Ovary (tissue), 3 donors: ENCODE measurements around the gene ZKSCAN1.

ENCODE experiments used
- EP300 ChIP-seq: sonication (generic); formaldehyde crosslinking; IDR thresholded peaks from one replicate; pipeline ENCODE4 v1.6.1; 2017; ENCODE audit warnings: antibody characterized with exemption
- POLR2A ChIP-seq: fragments of 450-650 bp; IDR thresholded peaks from one replicate; pipeline ENCODE4 v1.6.1; 2017; ENCODE audit warnings: antibody characterized with exemption, mild to moderate bottlenecking, moderate library complexity
- TF ChIP-seq, protein P1 (sequence below), 3 donors: fragments of 450-650 bp in 2 of 3; fragments of 200-600 bp in 1 of 3; IDR thresholded peaks; one replicate each; pipeline versions ENCODE4 v1.5.1 to v1.8.0; 2016 to 2022; ENCODE audit warnings: antibody characterized with exemption in 3 of 3, mild to moderate bottlenecking in 1 of 3
- donor health status: DM: no; HTN: no; CAD: no.

DNA sequence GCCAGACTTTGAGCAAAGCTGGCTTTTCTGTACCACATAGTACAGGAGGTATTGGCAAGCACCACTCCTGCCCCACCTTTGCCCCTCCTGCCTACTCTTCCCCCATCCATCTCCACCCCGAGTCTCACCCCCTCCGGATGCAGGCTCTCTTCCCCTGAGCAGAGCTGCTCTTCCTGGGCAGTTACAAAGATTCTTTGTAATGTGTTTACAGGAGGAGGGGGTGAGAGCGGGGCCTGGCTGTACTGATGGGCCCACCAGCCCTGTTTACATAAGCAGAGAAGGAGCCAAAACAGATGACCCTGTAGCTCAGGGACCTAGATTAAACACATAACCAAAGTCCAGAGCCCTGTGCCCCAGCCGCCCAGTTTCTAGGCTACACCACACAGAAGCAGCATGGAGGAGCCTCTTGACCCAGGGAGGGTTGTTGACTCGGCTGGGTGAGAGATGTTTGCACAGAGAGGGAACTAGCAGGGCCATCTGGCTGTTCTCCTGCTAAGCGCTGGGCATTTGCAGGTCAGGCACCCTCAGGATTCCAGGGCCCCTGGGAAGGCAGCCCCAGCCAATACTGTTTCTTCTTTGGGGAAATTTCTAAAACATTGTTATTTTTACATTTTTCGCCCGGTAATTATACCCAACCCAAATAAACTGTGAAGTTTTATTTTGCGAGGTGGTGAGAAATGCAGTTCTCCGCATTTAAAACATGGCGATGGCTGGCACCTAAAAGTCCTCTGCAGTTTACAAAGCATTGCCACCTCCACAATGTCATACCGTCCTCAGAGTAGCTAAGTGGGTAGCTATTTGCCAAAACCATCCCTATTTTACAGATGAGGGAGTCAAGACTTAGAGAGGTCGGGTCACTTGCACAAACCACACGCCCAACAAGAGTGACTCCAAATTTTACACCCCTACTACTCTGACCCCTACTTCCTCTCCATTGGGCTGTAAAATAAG is 11.4 kb upstream of the ZKSCAN1 start:
- TF ChIP-seq, protein P1, sequence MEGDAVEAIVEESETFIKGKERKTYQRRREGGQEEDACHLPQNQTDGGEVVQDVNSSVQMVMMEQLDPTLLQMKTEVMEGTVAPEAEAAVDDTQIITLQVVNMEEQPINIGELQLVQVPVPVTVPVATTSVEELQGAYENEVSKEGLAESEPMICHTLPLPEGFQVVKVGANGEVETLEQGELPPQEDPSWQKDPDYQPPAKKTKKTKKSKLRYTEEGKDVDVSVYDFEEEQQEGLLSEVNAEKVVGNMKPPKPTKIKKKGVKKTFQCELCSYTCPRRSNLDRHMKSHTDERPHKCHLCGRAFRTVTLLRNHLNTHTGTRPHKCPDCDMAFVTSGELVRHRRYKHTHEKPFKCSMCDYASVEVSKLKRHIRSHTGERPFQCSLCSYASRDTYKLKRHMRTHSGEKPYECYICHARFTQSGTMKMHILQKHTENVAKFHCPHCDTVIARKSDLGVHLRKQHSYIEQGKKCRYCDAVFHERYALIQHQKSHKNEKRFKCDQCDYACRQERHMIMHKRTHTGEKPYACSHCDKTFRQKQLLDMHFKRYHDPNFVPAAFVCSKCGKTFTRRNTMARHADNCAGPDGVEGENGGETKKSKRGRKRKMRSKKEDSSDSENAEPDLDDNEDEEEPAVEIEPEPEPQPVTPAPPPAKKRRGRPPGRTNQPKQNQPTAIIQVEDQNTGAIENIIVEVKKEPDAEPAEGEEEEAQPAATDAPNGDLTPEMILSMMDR (IDR thresholded peaks at IDR 0.05), result no peak
- no peak for TF ChIP-seq POLR2A
- no peak for TF ChIP-seq EP300
